Smooth muscle cell (in vitro differentiated cells): ENCODE measurements around the gene ARHGAP10. TPM values are rescaled to one million over a fixed set of nuclear protein-coding genes. Genes with fewer than 3 reads are reported as not detected.

ENCODE experiments used
- DNase-seq: peaks from one replicate; lab custom pipeline; 2025; ENCODE audit not compliant: unreplicated experiment; lab: John Stamatoyannopoulos, UW
- H2AFZ ChIP-seq: fragments of 200-600 bp; sonication (generic); 2 replicates; pipeline ENCODE4 v1.6.0; 2016; ENCODE audit warnings: antibody characterized with exemption, low read depth, mild to moderate bottlenecking
- H3F3A ChIP-seq: fragments of 200-600 bp; sonication (generic); 2 replicates; pipeline ENCODE4 v1.6.0; 2017; ENCODE audit warnings: antibody characterized with exemption, low read depth
- H3K27ac ChIP-seq: fragments of 200-600 bp; sonication (generic); 2 replicates; pipeline ENCODE4 v1.5.1; 2016; ENCODE audit warnings: low read depth, mild to moderate bottlenecking
- H3K27me3 ChIP-seq: fragments of 200-600 bp; sonication (generic); 2 replicates; pipeline ENCODE4 v1.6.1; 2016; ENCODE audit warnings: low read depth, mild to moderate bottlenecking
- H3K36me3 ChIP-seq: fragments of 200-600 bp; sonication (generic); 2 replicates; pipeline ENCODE4 v1.5.1; 2016; ENCODE audit warnings: low read depth
- H3K4me1 ChIP-seq: fragments of 200-600 bp; sonication (generic); 2 replicates; pipeline ENCODE4 v1.5.1; 2016; ENCODE audit warnings: low read depth
- H3K4me2 ChIP-seq: fragments of 200-600 bp; sonication (generic); 2 replicates; pipeline ENCODE4 v1.6.0; 2016; ENCODE audit warnings: mild to moderate bottlenecking
- H3K4me3 ChIP-seq: fragments of 200-600 bp; sonication (generic); 2 replicates; pipeline ENCODE4 v1.5.1; 2016; ENCODE audit warnings: mild to moderate bottlenecking
- H3K79me2 ChIP-seq: fragments of 200-600 bp; sonication (generic); 2 replicates; pipeline ENCODE4 v1.6.0; 2016; ENCODE audit warnings: low read depth, mild to moderate bottlenecking
- H3K9ac ChIP-seq: fragments of 200-600 bp; sonication (generic); 2 replicates; pipeline ENCODE4 v1.6.0; 2016; ENCODE audit warnings: low read depth
- H3K9me3 ChIP-seq: fragments of 200-600 bp; sonication (generic); replicated peaks from 2 replicates; pipeline ENCODE4 v1.5.1; 2016; ENCODE audit warnings: low read depth
- H4K20me1 ChIP-seq: fragments of 200-600 bp; sonication (generic); 2 replicates; pipeline ENCODE4 v1.6.0; 2016; ENCODE audit warnings: low read depth
- WGBS: methylation state at CpG from one replicate; pipeline ENCODE4 v1.1.7; 2016; ENCODE audit warnings: low lambda C conversion rate; 5-methylcytosine and 5-hydroxymethylcytosine counted together
- polyA plus RNA-seq: library from polyadenylated mRNA; unstranded; fragments of >200 nt; fragmentation: Nextera tagmentation; extraction: Ambion mirVana; gene quantifications from 2 replicates; pipeline ENCODE4 v1.2.1, GENCODE V29; 2016
- total RNA-seq: library from RNA; depleted of rRNA; stranded (reverse); fragments of >200 nt; gene quantifications from 2 replicates; pipeline ENCODE4 v1.2.3, GENCODE V29; 2014
- TF ChIP-seq, protein P1 (sequence below): fragments of 200-600 bp; sonication (generic); IDR thresholded peaks from 2 replicates; pipeline ENCODE4 v1.5.1; 2017; ENCODE audit warnings: borderline replicate concordance, mild to moderate bottlenecking, antibody characterized with exemption; ENCODE audit not compliant: insufficient read depth, poor library complexity, severe bottlenecking

Gene ARHGAP10
- total and polyA plus RNA-seq, 2 experiments from 2014 or later: 6.2 to 11.6 TPM

DNA sequence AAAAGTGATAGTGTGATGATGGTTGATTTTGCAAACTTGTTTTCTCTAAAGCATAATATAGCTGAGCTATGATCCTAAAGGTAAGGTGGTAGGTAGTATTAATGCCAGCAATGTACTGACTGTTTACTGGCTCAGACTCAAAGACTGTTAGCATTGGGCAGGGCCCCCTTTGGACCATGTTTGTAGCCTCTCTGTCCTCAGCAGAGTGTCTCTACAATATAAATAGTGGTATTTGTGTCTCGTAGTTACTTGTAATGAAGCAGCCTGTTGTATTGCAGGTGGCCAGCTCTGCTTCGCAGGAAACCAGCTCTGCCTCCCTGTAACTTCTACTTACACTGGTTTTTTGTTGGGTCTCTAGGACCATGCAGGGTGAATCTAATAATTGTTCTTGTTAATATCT lies 70.5 kb downstream of the ARHGAP10 start:
- H3K79me2 ChIP-seq: peaks cover 16% of the 10 kb centered on the region
- no peaks in the 10 kb centered on the region for H3K36me3 ChIP-seq
- H2AFZ ChIP-seq: no peak overlapping the region
- 97% methylated on average over 2 of the region's 2 CpGs for WGBS
- no peaks in the 10 kb centered on the region for H3K9me3 ChIP-seq
- H3K4me3 ChIP-seq: no peak overlapping the region
- H3K27ac ChIP-seq: no peak overlapping the region
- H4K20me1 ChIP-seq: peaks cover 40% of the 10 kb centered on the region
- no peaks in the 10 kb centered on the region for H3F3A ChIP-seq
- no peak overlapping the region for H3K4me2 ChIP-seq
- no peak for DNase-seq
- H3K4me1 ChIP-seq: peaks cover 19% of the 10 kb centered on the region
- TF ChIP-seq, protein P1, sequence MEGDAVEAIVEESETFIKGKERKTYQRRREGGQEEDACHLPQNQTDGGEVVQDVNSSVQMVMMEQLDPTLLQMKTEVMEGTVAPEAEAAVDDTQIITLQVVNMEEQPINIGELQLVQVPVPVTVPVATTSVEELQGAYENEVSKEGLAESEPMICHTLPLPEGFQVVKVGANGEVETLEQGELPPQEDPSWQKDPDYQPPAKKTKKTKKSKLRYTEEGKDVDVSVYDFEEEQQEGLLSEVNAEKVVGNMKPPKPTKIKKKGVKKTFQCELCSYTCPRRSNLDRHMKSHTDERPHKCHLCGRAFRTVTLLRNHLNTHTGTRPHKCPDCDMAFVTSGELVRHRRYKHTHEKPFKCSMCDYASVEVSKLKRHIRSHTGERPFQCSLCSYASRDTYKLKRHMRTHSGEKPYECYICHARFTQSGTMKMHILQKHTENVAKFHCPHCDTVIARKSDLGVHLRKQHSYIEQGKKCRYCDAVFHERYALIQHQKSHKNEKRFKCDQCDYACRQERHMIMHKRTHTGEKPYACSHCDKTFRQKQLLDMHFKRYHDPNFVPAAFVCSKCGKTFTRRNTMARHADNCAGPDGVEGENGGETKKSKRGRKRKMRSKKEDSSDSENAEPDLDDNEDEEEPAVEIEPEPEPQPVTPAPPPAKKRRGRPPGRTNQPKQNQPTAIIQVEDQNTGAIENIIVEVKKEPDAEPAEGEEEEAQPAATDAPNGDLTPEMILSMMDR: no peak
- no peak overlapping the region for H3K9ac ChIP-seq
- no peaks in the 10 kb centered on the region for H3K27me3 ChIP-seq

DNA sequence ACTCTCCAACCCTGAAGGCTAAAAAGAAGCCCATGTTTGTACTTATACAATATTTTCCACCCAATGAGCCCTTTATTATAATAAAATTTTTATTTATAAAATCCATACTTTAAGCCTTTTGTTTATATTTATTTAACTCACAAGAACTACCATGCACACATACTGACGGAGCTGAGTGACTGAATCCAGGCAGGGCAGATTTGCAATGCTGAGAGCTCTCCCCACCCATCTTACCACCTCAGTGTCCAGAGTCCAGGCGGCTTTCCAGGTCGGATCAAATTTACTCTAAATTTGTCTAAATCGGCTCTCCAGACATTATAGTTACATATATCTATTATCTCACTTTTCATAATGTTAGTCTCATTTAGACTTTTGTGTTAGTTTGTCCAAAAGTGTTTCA lies 74.1 kb downstream of the ARHGAP10 start:
- H3K36me3 ChIP-seq: no peaks in the 10 kb centered on the region
- no peak overlapping the region for H2AFZ ChIP-seq
- no peak for DNase-seq
- H3K4me1 ChIP-seq: peaks cover 9% of the 10 kb centered on the region
- no peaks in the 10 kb centered on the region for H3K27me3 ChIP-seq
- TF ChIP-seq, protein P1: no peak
- no peak overlapping the region for H3K9ac ChIP-seq
- WGBS: 93% methylated on average over 4 of the region's 4 CpGs
- no peak overlapping the region for H3K4me2 ChIP-seq
- H4K20me1 ChIP-seq: peaks cover 28% of the 10 kb centered on the region
- H3K4me3 ChIP-seq: no peak overlapping the region
- H3K27ac ChIP-seq: no peak overlapping the region
- H3F3A ChIP-seq: no peaks in the 10 kb centered on the region
- H3K9me3 ChIP-seq: no peaks in the 10 kb centered on the region
- H3K79me2 ChIP-seq: peaks cover 12% of the 10 kb centered on the region

DNA sequence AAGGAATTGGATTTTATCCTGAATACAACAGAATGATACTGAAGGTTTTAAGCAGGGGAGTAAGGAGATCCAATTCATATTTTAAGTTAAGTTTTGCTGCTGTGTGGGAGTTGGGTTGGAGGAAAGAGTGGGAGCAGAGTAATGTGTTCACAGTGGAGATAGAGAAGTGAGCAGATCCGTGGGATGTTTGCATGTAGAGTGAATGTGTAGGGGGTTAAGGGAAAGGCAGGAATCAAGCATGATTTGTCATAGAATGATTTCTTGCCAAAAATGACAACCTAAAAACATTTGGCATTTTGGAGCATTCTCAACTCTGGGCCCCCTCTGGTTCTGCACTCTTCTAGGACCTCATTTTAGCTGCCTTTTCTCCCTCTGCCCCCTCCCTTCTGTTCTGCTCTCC lies 76.6 kb downstream of the ARHGAP10 start:
- Histone ChIP-seq H2AFZ (no peak overlapping the region), H3K9ac (no peak overlapping the region), H3K4me1 (peaks cover 4% of the 10 kb centered on the region), H3K36me3 (no peaks in the 10 kb centered on the region), H3K27ac (no peak overlapping the region), H3K27me3 (no peaks in the 10 kb centered on the region), H3K79me2 (peaks cover 12% of the 10 kb centered on the region), H3K9me3 (no peaks in the 10 kb centered on the region), H3K4me2 (no peak overlapping the region), H4K20me1 (peaks cover 25% of the 10 kb centered on the region), H3K4me3 (no peak overlapping the region), H3F3A (no peaks in the 10 kb centered on the region)
- WGBS: 70% methylated on average over 1 of the region's 1 CpG
- TF ChIP-seq, protein P1: no peak
- DNase-seq: no peak

DNA sequence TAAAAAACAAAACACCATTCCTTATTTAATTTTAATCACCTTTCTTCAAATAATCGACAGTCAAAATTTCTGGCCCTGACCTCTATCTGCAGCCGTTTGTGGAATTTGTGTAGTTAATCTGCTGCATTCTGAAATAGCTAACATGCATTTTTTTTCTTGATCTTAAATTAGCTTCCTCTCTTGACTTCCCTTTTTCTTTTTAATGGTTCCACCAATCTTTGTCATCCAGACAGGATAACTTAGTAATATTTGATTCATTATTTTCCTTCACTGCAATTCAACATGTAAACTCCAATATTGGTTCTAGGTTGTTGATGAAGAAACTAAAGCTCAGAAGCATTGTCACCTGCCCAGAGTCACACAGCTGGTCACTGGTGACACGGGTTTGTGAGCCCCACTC lies 77.3 kb downstream of the ARHGAP10 start:
- H3K36me3 ChIP-seq: no peaks in the 10 kb centered on the region
- WGBS: 93% methylated on average over 3 of the region's 3 CpGs
- H3K4me3 ChIP-seq: no peak overlapping the region
- TF ChIP-seq, protein P1: no peak
- peaks cover 23% of the 10 kb centered on the region for H4K20me1 ChIP-seq
- no peaks in the 10 kb centered on the region for H3F3A ChIP-seq
- H3K79me2 ChIP-seq: peaks cover 12% of the 10 kb centered on the region
- no peak overlapping the region for H3K9ac ChIP-seq
- H3K4me2 ChIP-seq: no peak overlapping the region
- H3K4me1 ChIP-seq: peaks cover 4% of the 10 kb centered on the region
- no peaks in the 10 kb centered on the region for H3K9me3 ChIP-seq
- no peaks in the 10 kb centered on the region for H3K27me3 ChIP-seq
- no peak for DNase-seq
- no peak overlapping the region for H2AFZ ChIP-seq
- H3K27ac ChIP-seq: no peak overlapping the region
